Measurements from ENCODE around the gene FAM219B. TPM values are rescaled to one million over a fixed set of nuclear protein-coding genes. Genes with fewer than 3 reads are reported as not detected.

Gene FAM219B
- total and polyA plus RNA-seq, 2 of the 8 experiments (the other 6 are each of a cell fraction or from before 2014, with no cell fraction given) = 57.1 to 66.6 TPM

DNA sequence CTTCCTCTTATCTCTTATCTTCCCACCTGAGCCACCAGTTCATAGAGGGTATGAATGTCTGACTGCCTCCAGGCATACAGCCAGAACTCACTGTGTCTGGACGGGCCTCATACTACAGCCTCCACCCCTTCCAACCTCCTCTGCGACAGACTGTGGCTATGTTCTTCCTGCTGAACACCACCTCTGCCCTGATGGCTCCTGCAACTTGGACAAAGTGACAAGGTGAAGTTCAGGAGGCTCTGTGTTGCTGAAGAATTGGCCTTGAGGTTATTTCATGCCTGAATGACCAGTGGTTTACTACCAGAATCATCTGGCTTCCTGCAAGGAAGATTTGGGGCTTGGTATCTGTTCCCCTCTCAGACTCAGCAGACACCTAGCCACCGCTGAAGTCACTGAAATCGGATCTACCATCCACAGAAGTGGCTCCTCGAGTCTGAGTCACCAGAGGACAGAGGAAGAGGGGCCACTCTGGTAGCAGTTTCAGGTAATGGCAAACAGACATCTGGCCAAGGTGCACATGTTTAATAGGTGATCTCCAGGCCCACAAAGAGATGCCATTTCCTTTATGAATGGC lies 49.5 kb downstream of the FAM219B start (continued):
- TF ChIP-seq, protein P1, sequence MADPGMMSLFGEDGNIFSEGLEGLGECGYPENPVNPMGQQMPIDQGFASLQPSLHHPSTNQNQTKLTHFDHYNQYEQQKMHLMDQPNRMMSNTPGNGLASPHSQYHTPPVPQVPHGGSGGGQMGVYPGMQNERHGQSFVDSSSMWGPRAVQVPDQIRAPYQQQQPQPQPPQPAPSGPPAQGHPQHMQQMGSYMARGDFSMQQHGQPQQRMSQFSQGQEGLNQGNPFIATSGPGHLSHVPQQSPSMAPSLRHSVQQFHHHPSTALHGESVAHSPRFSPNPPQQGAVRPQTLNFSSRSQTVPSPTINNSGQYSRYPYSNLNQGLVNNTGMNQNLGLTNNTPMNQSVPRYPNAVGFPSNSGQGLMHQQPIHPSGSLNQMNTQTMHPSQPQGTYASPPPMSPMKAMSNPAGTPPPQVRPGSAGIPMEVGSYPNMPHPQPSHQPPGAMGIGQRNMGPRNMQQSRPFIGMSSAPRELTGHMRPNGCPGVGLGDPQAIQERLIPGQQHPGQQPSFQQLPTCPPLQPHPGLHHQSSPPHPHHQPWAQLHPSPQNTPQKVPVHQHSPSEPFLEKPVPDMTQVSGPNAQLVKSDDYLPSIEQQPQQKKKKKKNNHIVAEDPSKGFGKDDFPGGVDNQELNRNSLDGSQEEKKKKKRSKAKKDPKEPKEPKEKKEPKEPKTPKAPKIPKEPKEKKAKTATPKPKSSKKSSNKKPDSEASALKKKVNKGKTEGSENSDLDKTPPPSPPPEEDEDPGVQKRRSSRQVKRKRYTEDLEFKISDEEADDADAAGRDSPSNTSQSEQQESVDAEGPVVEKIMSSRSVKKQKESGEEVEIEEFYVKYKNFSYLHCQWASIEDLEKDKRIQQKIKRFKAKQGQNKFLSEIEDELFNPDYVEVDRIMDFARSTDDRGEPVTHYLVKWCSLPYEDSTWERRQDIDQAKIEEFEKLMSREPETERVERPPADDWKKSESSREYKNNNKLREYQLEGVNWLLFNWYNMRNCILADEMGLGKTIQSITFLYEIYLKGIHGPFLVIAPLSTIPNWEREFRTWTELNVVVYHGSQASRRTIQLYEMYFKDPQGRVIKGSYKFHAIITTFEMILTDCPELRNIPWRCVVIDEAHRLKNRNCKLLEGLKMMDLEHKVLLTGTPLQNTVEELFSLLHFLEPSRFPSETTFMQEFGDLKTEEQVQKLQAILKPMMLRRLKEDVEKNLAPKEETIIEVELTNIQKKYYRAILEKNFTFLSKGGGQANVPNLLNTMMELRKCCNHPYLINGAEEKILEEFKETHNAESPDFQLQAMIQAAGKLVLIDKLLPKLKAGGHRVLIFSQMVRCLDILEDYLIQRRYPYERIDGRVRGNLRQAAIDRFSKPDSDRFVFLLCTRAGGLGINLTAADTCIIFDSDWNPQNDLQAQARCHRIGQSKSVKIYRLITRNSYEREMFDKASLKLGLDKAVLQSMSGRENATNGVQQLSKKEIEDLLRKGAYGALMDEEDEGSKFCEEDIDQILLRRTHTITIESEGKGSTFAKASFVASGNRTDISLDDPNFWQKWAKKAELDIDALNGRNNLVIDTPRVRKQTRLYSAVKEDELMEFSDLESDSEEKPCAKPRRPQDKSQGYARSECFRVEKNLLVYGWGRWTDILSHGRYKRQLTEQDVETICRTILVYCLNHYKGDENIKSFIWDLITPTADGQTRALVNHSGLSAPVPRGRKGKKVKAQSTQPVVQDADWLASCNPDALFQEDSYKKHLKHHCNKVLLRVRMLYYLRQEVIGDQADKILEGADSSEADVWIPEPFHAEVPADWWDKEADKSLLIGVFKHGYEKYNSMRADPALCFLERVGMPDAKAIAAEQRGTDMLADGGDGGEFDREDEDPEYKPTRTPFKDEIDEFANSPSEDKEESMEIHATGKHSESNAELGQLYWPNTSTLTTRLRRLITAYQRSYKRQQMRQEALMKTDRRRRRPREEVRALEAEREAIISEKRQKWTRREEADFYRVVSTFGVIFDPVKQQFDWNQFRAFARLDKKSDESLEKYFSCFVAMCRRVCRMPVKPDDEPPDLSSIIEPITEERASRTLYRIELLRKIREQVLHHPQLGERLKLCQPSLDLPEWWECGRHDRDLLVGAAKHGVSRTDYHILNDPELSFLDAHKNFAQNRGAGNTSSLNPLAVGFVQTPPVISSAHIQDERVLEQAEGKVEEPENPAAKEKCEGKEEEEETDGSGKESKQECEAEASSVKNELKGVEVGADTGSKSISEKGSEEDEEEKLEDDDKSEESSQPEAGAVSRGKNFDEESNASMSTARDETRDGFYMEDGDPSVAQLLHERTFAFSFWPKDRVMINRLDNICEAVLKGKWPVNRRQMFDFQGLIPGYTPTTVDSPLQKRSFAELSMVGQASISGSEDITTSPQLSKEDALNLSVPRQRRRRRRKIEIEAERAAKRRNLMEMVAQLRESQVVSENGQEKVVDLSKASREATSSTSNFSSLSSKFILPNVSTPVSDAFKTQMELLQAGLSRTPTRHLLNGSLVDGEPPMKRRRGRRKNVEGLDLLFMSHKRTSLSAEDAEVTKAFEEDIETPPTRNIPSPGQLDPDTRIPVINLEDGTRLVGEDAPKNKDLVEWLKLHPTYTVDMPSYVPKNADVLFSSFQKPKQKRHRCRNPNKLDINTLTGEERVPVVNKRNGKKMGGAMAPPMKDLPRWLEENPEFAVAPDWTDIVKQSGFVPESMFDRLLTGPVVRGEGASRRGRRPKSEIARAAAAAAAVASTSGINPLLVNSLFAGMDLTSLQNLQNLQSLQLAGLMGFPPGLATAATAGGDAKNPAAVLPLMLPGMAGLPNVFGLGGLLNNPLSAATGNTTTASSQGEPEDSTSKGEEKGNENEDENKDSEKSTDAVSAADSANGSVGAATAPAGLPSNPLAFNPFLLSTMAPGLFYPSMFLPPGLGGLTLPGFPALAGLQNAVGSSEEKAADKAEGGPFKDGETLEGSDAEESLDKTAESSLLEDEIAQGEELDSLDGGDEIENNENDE (IDR thresholded peaks at IDR 0.05; ENCODE audit: insufficient replicate concordance, low read length) = no peak
- TF ChIP-seq RBBP5 (IDR thresholded peaks at IDR 0.05; ENCODE audit: borderline replicate concordance, low read depth, low read length) (no peak), EP300 (IDR thresholded peaks at IDR 0.05; ENCODE audit: borderline replicate concordance in 1 of 2, low read depth in 2 of 2, low read length in 2 of 2) (no peak), RFX5 (IDR thresholded peaks at IDR 0.05; ENCODE audit: borderline replicate concordance, low read depth, low read length) (no peak), SUZ12 (IDR thresholded peaks at IDR 0.05; ENCODE audit: low read length) (no peak), GABPA (IDR thresholded peaks at IDR 0.05; ENCODE audit: borderline replicate concordance, insufficient read depth, low read length) (no peak)
- TF ChIP-seq, protein P2, sequence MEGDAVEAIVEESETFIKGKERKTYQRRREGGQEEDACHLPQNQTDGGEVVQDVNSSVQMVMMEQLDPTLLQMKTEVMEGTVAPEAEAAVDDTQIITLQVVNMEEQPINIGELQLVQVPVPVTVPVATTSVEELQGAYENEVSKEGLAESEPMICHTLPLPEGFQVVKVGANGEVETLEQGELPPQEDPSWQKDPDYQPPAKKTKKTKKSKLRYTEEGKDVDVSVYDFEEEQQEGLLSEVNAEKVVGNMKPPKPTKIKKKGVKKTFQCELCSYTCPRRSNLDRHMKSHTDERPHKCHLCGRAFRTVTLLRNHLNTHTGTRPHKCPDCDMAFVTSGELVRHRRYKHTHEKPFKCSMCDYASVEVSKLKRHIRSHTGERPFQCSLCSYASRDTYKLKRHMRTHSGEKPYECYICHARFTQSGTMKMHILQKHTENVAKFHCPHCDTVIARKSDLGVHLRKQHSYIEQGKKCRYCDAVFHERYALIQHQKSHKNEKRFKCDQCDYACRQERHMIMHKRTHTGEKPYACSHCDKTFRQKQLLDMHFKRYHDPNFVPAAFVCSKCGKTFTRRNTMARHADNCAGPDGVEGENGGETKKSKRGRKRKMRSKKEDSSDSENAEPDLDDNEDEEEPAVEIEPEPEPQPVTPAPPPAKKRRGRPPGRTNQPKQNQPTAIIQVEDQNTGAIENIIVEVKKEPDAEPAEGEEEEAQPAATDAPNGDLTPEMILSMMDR (IDR thresholded peaks at IDR 0.05; ENCODE audit: control extremely low read depth in 1 of 3, insufficient read depth in 1 of 3, low read depth in 1 of 3, low read length in 3 of 3) = no peak

All from H1 (cell line).